Measurements from ENCODE around the gene SLC44A4. TPM values are rescaled to one million over a fixed set of nuclear protein-coding genes. Genes with fewer than 3 reads are reported as not detected.
A peak's percentile ranks its signal among the peaks of the same experiment; 100 is the strongest.

The SLC44A4 gene
- total RNA-seq, 1 donor from 2014 or later, result 17.5 TPM

DNA sequence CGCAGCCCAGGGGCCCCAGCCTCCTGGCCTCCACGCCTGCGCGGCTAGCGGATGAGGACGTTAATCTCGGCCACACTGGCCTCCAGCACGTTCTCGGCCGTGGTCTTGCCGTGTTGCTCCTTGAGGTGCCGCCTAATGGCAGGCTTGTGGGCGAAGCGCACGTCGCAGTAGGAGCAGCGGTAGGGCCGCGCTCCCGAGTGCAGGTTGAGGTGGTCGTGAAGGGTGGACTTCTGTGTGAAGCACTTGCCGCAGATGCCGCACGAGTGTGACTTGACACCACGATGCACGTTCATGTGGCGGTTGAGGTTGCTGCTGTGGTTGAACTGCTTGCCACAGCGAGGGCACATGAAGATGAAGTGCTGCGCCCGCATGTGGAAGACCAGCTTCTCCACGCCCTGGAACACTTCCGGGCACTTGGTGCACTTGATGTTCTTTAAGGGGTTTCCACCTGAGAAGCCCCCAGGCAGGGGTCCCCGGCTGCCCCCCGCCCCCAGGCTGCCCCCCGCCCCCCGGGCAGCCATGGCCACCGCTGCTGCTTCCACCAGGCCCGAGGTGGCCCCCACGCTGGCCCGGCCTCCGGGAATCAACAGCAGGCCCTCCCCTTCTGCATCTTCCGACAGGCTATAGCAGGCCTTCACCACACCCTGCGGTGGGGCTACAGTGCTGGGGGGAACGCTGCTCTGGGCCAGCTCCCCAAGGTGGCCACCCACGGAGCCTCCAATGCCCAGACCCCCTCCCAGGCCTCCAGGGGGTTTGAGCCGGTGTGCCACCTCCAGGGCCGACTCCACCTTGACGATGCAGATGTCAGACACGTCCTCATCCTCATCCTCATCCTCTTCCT, 21.3 kb upstream of the SLC44A4 start:
- Mint-ChIP-seq H3K36me3 (ENCODE audit: insufficient read depth) (peaks cover 7% of the 10 kb centered on the region), H3K9me3 (ENCODE audit: low read depth) (no peaks in the 10 kb centered on the region), H3K4me3 (ENCODE audit: low read depth) (peak overlapping the region; percentile 53), H3K4me1 (ENCODE audit: low read depth) (peaks cover 26% of the 10 kb centered on the region), H3K27ac (no peak overlapping the region), H3K27me3 (no peaks in the 10 kb centered on the region)
- DNase-seq (ENCODE audit: low spot score, unreplicated experiment), result no peak
- TF ChIP-seq CTCF (IDR thresholded peaks at IDR 0.05; ENCODE audit: unreplicated experiment), result no peak

DNA sequence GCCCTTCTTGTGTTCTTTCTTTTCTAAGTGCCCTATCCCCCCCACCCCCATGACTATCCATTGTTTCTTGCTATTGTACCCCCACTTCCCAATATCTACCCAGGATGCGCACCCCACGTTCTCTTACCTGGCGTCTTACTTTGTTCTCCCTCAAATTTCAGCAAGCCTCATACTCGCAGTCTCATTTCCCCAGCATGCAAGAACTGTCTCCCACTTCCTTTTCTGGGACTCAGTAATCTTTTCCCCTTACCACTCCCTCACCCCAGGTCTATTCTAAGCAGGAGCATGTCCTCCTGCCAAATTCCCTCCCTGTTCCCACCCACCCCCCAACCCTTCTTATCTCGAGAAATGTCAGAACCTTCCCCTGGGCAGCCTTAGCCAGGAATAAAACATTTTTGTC, 20.4 kb upstream of the SLC44A4 start:
- no peaks in the 10 kb centered on the region for H3K27me3 Mint-ChIP-seq
- no peak for DNase-seq (ENCODE audit: low spot score, unreplicated experiment)
- TF ChIP-seq CTCF (IDR thresholded peaks at IDR 0.05; ENCODE audit: unreplicated experiment), result no peak
- peaks cover 26% of the 10 kb centered on the region for H3K4me1 Mint-ChIP-seq (ENCODE audit: low read depth)
- H3K9me3 Mint-ChIP-seq (ENCODE audit: low read depth), result no peaks in the 10 kb centered on the region
- no peak overlapping the region for H3K27ac Mint-ChIP-seq
- peak overlapping the region; percentile 53 for H3K4me3 Mint-ChIP-seq (ENCODE audit: low read depth)
- peaks cover 8% of the 10 kb centered on the region for H3K36me3 Mint-ChIP-seq (ENCODE audit: insufficient read depth)

DNA sequence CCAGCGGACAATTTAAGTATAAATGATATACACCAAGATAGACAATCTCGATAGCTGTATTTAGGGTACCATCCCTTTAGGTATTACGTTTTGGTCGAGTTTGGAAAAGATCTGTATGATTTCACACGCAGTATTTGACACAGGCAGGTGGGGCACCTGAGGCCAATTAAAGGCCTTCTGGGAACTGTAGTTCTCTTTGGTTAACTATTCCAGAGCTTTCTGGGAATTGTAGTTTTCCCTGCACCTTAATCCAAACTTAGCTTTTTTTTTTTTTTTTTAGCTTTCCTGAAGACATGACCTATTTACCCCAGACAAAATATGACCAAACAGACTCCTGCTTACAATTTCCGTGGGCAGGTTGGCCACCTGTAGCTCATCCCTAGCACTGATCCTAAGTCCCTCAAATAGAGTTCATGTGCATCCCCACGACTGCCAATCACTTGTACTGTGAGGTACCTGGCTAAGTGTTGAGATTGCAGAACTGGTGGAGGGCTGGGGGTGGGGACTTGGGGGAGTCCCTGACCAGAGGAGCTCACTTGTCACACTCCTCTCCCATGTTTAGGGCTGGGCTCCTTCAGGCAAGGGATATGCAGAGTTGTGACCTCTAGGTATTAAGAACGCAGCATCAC, 19.7 kb upstream of the SLC44A4 start:
- no peak for TF ChIP-seq CTCF (IDR thresholded peaks at IDR 0.05; ENCODE audit: unreplicated experiment)
- no peaks in the 10 kb centered on the region for H3K9me3 Mint-ChIP-seq (ENCODE audit: low read depth)
- peak overlapping the region; percentile 94 for H3K4me3 Mint-ChIP-seq (ENCODE audit: low read depth)
- peaks cover 10% of the 10 kb centered on the region for H3K36me3 Mint-ChIP-seq (ENCODE audit: insufficient read depth)
- peaks cover 26% of the 10 kb centered on the region for H3K4me1 Mint-ChIP-seq (ENCODE audit: low read depth)
- DNase-seq (ENCODE audit: low spot score, unreplicated experiment), result no peak
- H3K27me3 Mint-ChIP-seq, result no peaks in the 10 kb centered on the region
- peak overlapping the region; percentile 97 for H3K27ac Mint-ChIP-seq

- H3K9me3 Mint-ChIP-seq (ENCODE audit: low read depth), result no peaks in the 10 kb centered on the region
- no peaks in the 10 kb centered on the region for H3K27me3 Mint-ChIP-seq
- peak within 1 kb of the TSS; percentile 97 for H3K27ac Mint-ChIP-seq
- H3K4me1 Mint-ChIP-seq (ENCODE audit: low read depth), result peaks cover 24% of the 10 kb centered on the region
- TF ChIP-seq CTCF (IDR thresholded peaks at IDR 0.05; ENCODE audit: unreplicated experiment), result no peak
- DNase-seq (ENCODE audit: low spot score, unreplicated experiment), result peak; percentile 67
- H3K4me3 Mint-ChIP-seq (ENCODE audit: low read depth), result peak within 1 kb of the TSS; percentile 94
- H3K36me3 Mint-ChIP-seq (ENCODE audit: insufficient read depth), result peaks cover 13% of the 10 kb centered on the region
Observed at GRCh38 chr6:31897612-31898382, 19.0 kb upstream of the SLC44A4 start, which contains the start of gene EHMT2. Gene EHMT2 (minus strand): TSS chr6:31897698. CDS start chr6:31897677, 21 bp downstream.

Measured in progenitor cell of endocrine pancreas (in vitro differentiated cells).